GM19023 (cell line): ENCODE measurements around the gene AK4.
"Not testable (repeated sequence)": the region's sequence is repeated elsewhere in the genome, so short reads cannot be mapped to it uniquely, and the experiment has no call there.

Source experiments
- ATAC-seq: cut with Tn5 transposase; IDR thresholded peaks from one replicate; pipeline ENCODE4 v1.9.1; 2021; ENCODE audit warnings: mild to moderate bottlenecking, moderate library complexity; ENCODE audit not compliant: unreplicated experiment

The AK4 gene

DNA sequence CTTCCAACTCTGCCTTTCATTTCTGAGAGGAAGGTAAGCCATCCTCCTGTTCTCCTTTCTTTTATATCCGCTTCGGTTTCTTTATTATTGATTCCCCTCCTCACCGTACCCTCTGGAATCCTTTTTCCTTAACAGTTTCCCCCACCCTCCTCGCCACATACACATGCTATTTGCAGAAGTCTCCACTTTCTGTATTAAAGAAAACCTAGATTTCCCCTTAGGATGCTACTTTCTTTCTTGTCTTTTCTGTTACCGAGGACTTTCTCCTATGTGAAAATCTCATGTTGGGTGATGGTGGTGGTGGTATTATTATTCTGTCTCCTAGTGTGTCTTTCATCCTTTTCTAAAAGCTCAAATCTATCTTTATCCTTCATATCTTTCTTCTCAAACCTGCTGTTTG is 62.3 kb downstream of the AK4 start:
- ATAC-seq, result no peak

DNA sequence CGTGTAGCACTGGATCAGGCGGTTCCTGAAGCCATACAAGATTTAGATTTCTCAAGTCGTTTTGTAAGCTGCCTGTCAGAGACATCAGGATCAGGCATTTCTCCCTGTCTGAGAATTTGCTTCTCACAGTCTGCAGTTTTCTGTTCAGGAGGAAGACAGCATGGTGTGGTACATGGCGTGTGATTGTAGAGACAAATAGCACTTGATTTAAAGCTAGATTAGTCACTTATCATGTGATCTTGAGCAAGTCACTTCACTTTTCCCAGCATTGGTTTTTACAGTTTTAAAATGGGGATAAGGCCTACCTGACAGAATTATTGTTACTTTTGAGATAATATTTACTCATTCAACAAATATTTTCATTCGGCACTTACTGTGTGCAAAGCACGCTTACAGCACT is 63.3 kb downstream of the AK4 start:
- no peak for ATAC-seq

DNA sequence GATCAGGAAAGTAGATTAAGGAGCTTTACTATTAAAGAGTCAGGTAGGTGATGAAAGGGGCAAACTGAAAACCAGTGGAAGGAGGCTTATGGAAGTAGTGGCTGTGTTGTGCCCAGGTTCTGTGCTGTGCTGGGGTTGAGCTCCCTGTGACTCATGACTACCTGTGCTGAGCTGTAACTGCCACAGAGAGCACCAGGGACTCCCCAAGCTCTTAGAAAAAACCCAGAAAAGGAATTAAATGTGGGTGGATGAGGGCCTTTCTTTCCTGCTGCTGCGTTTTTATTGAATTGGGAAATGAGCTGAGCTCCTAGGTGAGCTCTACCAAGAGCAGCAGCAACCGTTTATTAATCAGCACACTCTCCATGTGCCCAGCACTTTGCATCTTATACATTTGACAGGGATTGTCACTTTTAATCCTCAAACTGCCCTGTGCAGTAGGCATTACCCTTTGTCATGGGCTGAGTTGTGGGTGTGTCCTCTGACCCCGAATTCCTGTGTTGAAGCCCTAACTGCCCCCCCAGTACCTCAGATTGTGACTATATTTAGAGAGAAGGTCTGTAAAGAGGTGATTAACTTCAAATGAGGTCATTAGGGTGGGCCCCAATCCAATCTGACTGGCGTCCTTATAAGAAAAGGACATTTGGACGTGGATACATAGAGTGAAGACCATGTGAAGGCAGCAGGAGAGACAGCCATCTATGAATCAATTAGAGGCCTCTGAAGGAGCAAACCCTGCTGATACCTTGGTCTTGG is 65.4 kb downstream of the AK4 start:
- ATAC-seq, result no peak

DNA sequence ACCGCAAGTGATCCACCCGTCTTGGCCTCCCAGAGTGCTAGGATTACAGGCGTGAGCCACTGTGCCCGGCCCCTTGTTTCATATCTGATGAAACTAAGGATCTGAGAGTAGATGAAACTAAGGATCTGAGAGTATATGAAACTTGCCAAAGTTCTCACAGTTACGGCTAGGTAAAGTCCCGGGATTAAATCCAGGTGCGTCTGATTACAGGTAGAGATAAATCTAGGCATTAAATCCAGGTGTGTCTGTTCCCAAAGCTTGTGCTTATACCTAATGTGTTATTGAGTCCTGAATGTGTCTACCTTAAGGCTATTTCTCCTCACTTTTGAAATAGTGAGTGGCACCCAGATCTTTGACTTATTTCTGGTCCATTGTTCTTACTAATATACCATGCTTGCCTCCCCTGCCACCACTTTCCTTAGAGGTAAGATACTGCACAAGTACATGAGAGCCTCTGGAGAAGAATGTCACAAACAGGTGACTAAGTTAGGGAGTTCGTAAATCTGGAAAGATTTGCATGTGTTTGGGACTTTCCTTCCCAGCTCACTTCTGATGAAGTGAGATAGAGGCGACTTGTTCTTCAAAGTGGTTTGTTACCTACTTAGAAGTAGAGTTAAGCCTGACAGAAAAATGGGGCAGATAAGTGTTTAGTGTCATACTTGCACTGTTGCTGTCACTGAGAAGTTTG is 66.5 kb downstream of the AK4 start:
- ATAC-seq, result no peak

DNA sequence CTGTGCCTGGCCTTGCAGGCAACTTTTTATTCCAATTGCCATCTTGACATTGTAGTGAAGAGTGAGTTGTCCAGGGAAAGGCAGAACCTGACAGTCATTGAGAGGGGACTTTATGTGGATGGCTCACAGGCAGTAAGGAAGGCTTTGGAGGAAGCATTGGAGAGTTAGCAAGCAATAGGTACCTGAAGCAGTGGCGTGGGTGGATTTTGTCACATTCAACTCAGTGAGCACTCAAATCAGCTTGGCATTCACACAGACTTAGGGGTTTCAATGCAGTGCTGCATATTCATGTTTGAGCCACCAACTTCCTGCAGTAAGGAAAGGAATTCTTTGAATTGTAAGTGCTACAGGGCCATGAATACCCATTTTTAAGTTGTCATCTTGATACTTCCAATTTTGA is 69.0 kb downstream of the AK4 start:
- ATAC-seq, result no peak

DNA sequence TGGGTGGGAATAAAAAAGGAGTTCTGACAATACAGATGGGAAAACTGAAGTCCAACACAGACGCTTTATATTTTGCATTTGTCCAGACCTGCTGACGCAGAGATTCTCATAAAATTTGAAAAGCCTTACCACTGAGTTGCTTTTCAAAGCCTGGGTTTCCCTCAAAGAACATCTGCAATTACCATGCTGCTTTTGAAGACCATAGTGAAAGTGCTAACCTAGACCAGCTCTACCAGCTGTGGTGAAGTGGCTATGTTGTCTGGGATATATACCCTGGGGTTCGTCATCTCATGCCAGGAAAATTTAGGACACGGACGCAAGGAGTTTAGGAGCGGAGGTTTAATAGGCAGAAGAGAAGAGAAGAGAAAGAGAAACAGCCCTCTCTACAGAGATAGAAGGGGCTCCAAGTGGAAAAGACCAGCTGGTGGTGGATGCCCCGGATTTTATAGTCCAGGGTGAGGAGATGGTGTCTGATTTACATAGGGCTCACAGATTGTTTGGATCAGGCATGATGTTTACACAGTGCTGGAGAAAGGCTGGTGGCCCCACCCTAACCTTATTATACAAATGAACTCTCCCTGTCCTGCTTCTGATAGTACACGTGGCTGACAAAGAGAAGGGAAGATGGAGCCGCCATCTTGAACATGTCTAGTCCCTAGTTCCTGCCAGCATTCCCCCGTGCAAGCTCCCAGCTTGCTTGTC is 73.8 kb downstream of the AK4 start:
- ATAC-seq, result no peak

DNA sequence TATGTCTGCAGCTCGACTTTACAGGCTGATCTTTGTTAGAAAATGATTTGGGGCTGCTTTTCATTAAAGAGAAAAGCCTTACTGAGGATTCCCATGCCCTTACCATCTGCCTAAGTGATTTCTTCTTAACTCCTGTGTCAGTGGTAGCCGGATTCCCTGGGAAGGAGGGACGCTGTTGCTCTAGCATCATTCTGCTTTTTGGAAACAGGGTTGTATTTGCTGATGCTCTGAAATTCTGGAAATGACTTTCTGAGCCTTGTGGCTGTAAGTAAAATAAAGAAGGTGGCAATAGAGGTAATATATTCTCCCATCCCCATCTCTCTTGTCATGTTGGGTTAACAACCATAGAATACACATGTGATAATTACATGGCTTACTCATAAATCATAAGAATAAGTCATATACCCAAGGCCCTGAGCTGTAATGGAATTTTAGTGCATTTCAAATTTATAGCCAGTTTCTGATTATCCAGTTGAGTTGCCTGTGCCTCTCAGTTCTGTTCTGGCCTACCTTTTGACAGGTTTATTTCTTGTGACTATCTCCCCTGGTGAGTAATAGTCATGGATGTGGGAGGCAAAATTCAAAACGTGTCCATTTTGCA is 74.4 kb downstream of the AK4 start:
- ATAC-seq, result no peak

DNA sequence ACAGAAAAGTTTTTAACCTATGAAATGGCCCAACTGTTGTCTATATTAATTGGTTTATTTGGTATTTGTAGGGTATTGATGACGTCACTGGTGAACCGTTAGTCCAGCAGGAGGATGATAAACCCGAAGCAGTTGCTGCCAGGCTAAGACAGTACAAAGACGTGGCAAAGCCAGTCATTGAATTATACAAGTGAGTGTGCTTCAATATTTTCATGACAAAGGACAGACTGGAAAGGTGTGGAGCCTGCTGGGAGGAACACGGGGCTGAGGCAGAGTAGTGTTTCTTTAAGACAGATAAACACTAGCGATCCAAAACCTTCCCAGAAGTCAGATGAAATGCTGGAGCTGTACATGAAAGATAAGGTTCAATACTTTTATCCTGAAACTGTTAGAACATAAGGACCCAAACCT is 76.7 kb downstream of the AK4 start:
- no peak for ATAC-seq

DNA sequence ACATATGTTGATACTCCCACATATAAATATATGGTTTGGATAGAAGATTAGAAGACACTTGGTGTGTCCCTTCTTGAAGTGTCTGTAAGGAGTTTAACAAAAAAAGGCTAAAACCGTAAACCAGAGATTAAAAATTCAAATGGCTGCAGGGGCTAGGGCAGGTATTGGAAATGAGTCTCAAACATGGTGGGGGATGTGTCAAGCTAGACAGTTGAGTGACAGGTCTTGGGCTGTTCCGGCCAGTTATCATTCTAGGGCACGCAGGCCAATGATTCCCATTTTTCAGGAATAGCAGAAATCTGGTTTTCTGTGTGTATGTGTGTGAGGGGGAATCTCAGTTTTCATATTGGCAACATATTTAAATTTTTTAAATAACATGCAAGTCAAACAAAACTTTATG is 77.2 kb downstream of the AK4 start:
- no peak for ATAC-seq

DNA sequence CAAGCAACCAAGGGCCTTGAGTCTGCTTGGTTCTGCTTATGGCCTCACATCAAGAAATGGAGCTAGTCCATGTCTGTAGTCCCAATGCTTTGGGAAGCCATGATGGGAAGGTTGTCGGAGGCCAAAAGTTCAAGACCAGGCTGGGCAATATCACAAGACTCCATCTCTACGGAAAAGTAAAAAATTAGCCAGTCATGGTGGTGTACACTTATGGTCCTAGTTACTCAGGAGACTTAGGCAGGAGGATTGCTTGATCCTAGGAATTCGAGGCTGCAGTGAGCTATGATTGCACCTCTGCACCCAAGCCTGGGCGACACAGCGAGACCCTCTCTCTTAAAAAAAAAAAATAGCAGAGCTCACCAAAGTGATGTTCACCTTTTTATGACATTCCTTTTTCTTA is 81.2 kb downstream of the AK4 start:
- ATAC-seq, result no peak

DNA sequence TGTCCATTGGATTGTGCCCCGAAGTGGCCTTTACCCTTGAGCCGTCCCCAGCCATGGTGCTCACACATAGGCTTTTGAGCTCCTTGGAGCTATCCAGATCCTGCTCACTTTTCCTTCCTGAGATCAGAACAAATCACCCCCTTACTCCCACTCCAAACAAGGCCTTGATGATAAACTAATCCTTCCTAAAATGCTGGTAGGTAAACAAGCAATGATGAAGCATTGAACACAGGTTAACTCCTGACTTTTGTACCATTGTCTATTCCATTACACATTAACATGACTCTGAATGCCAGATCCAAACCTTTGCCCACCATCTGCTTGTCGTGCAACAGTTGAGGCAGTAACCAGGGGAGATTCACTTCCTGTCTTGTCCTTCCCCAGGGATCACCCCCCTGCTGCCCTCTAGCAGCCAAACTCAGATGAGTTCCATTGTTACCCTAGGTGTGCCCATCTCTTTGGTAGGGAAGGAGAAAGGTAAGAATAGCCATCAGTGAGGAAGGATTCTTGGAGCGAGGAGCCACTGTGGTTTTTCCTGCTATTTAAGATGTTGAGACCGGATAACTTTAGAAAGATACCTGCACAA is 81.8 kb downstream of the AK4 start:
- ATAC-seq, result no peak

DNA sequence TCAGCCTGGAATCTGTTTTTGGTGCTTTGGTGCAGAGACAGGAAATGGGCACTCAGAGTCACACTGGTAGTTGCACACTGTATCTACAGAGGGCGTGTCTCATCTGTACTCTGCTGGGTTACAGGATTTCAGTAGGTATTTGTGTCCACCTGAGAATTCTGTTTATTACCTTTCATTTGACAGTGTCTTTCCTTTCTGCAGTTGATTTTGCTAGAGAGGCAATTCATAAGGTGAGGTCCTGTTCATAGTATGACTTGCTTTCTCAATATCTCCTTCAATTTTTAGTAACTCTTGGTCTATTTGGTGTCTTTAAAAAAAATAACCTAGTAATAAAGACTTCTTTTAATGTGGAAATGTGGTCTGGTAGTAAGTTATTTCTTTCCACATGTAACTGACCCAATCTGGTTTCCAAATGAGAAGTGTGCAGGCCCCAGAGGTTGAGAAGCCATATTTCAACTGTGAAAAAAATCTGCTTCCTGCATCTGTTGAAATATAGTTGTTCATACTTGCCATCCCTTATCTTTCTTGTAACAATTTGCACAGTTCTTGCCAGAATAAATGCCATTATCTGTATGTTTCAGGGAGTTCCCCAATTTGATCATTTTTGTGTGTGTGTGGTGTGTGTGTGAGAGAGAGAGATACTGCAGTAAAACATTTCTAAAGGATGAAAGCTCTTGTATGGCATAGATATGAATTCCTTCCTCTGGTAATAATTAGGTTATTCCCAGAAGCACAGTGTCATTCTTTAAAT is 82.9 kb downstream of the AK4 start:
- no peak for ATAC-seq

DNA sequence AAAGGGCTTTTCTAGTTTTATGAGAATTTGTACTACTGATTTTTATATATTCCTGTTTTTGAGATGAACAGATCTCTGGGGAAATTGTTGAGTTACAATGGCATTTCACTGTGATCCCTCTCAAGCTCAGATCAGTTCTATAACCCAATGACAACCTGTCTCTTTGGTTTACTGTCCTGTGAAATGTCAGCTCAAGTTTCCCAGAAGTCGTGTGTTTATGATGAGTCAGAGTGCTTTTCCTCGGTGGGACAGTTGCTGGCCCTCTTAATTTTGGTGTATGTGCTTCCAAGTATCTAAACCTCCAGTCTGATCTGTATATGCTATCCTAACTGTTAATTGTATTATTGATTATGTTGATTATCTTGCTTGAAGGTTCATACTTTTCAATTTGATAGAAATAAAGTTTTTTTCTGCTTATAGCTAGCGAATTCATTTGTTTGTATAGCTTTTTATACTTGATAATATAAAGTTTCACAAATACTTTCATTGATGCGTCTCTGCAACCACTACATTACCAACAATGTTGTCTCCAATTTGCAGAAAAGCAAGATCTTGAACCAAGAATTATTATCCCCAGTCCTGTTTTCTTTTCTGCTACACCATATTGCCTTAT is 83.8 kb downstream of the AK4 start:
- ATAC-seq, result no peak

DNA sequence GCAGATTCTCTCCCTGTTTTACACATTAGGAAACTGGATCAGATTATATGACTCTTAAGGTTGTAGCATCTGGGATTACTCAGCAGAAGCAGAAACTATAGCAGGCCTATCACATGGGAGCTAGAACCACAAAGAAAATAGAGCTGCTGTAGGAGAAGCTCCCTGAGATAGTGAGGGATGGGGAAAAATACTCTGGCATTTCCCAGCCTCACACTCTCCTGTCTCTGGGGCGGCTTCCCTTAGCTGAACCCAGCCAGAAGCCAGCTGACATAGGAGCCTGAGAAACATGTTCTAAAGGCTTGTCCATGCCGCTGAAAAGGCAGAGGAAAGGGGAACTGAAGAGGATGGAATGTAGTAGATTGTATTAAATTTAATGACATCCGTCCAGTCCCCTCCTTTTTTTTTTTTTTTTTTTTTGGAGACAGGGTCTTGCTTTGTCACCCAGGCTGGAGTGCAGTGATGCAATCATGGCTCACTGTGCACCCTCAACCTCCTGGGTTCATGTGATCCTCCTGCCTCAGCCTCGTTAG is 84.5 kb downstream of the AK4 start:
- no peak for ATAC-seq

DNA sequence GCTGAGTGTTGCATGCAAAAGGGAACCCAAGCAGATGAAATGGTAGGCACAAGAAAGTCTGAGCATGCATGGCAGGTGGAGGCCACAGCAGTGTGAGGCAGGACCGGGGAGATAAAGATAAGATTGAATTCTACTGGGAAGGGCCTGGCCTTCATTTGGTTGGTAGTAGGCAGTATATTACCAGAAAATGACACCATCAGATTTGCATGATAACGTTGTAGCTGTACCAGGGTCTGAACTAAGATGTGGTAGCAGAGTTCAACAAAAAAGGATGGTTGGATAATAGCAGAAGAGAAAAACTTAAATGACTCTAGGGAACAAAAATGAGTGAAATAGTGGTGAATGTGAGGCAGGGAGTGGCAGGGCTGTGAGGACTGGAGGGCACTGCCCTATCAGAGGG is 85.8 kb downstream of the AK4 start:
- ATAC-seq, result no peak

DNA sequence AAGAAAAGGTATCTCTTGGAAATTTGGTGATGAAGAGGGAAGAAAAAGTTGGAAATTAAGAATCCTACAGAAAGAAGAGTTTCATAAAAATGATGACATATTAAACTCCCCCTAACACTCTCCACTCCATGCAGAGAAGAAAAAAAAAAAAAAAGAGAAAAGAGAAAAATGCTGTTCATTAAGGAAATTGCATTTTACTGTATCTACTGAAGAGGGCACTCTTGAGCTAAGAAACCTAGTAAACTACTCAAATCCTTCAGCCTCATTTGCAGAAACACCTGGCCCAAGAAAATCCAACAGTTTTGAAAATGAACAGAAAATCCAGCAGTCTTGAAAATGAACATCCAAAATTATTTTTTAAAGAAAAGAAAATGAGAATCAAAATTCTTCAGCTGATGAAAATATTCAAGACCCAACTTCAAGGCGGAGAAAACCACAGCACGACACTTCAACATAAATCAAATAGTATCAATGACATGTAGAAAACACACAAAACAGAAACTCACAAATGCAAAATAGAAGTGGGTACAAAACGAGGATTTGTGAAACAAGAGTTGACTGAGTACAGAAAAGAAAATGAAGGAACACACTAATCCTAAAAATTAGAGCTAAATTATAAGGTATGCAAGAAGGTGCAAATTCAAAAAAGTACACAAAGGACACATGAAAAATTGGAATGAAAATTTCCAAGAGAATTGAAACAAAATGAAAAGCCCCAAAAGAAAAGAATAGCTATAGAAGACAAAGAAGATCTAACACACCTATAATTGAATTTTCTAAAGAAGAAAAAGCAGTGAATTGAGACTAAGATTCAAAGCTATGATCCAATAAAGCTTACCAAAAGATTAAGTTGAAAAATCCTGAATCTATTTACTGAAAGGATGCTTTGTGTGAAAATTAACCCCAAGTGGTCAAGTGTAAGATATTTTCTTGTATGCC is 88.1 kb downstream of the AK4 start:
- ATAC-seq, result no peak

DNA sequence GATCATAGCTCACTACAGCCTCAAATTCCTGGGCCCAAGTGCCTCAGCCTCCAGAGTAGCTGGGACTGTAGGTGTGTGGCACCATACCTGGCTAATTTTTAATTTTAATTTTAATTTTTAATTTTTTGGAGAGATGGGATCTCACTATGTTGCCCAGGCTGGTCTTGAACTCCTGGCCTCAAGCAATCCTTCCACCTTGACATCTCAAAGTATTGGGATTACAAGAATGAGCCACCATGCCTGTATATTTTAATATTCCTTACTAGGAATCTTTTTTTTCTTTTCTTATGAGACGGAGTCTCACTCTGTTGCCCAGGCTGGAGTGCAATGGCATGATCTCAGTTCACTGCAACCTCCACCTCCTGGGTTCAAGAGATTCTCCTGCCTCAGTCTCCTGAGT is 89.1 kb downstream of the AK4 start:
- not testable (repeated sequence) for ATAC-seq

DNA sequence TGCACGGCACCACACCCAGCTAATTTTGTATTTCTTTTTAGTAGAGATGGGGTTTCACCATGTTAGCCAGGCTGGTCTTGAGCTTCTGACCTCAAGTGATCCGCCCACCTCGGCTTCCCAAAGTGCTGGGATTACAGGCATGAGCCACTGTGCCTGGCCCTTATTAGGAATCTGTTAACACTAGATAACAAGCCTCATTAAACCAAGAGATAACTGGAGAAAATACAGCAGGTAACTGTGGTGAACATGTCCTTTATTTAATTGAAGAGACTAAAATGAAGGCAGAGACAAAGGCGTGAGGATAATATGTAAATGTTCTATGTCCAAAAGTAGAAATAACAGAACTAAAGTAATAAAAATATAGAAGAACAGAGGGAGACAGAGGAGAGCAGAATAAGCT is 89.5 kb downstream of the AK4 start:
- no peak for ATAC-seq

DNA sequence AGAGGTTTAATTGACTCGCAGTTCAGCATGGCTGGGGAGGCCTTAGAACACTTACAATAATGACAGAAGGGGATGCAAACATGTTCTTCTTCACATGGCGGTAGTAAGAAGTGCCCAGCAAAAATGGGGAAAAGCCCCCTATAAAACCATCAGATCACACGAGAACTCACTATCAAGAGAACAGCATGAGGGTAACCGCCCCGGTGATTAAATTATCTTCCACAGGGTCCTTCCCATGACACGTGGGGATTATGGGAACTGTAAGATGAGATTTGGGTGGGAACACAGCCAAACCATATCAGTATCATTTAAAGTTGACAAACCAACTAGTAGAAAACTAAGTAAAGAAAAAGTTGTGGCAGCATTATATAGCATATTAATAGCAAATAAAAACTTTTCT is 90.0 kb downstream of the AK4 start:
- ATAC-seq, result no peak
